Measurements from ENCODE around the gene MPPED2. TPM values are rescaled to one million over a fixed set of nuclear protein-coding genes. Genes with fewer than 3 reads are reported as not detected.

The MPPED2 gene
- polyA plus RNA-seq, 1 donor, result 7.0 TPM

GRCh38 chr11:30406978-30407762 lies 179.0 kb downstream of the MPPED2 start:
- no peaks in the 10 kb centered on the region for H3K4me1 ChIP-seq (ENCODE audit: control insufficient read depth, insufficient read depth, low read length)
- no peaks in the 10 kb centered on the region for H3K9me3 ChIP-seq (ENCODE audit: control insufficient read depth, low read depth, low read length)
- no peak overlapping the region for H3K27ac ChIP-seq (ENCODE audit: low read length)
- DNase-seq, result no peak
- H3K4me3 ChIP-seq (ENCODE audit: low read length), result no peak overlapping the region
- H3K36me3 ChIP-seq (ENCODE audit: control insufficient read depth, insufficient read depth, low read length), result no peaks in the 10 kb centered on the region
- WGBS (ENCODE audit: insufficient coverage, low lambda C conversion rate), result no CpG with 5 or more reads among the region's 13 CpGs
- H3K27me3 ChIP-seq (ENCODE audit: control insufficient read depth, insufficient read depth, low read length), result no peaks in the 10 kb centered on the region

DNA sequence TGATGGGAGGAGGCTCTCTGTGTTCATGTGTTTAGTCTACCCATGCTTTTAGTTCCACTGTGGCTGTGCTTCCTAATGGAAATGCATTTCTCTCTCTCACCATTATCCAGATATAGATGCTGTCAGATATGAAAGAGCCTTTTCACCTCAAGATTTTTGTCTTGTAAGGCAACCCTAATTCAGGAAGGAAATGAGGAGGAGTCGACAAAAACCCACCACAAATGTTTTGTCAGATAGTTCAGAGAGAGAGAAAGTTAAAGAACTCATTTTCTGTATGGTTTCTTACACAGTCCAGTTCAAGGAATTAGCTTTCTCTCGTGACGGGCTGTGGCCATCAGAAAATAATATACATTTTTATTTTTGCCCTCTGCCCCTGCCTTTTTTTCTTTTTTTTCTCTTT lies 180.8 kb downstream of the MPPED2 start:
- no CpG with 5 or more reads among the region's 3 CpGs for WGBS (ENCODE audit: insufficient coverage, low lambda C conversion rate)

DNA sequence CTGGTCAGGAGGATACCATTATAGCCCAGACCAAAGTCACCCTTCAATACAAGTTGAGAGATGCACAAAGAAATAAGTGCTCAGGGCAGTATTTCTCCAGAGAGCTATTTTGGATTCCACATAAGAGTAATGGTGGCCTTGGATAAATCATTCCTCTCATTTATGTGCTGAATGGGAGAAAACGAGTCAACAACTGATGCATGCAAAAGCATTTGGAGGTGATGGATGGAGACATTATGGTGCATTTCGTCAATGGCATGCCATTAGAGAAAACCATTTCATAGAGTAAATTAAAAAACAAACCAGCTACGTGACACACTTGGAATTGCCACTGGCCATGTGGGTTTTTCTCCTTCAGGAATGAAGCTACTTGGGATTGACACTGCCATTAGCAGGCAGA lies 182.0 kb downstream of the MPPED2 start:
- Histone ChIP-seq H3K27me3 (ENCODE audit: control insufficient read depth, insufficient read depth, low read length) (no peaks in the 10 kb centered on the region), H3K9me3 (ENCODE audit: control insufficient read depth, low read depth, low read length) (no peaks in the 10 kb centered on the region), H3K4me1 (ENCODE audit: control insufficient read depth, insufficient read depth, low read length) (no peaks in the 10 kb centered on the region), H3K4me3 (ENCODE audit: low read length) (no peak overlapping the region), H3K36me3 (ENCODE audit: control insufficient read depth, insufficient read depth, low read length) (no peaks in the 10 kb centered on the region), H3K27ac (ENCODE audit: low read length) (no peak overlapping the region)
- WGBS (ENCODE audit: insufficient coverage, low lambda C conversion rate), result 70% methylated on average over 2 of the region's 3 CpGs
- no peak for DNase-seq

More for the DNA sequence above, 180.8 kb downstream of the MPPED2 start:
- no peak for DNase-seq
- Histone ChIP-seq H3K27ac (ENCODE audit: low read length) (no peak overlapping the region), H3K27me3 (ENCODE audit: control insufficient read depth, insufficient read depth, low read length) (no peaks in the 10 kb centered on the region), H3K36me3 (ENCODE audit: control insufficient read depth, insufficient read depth, low read length) (no peaks in the 10 kb centered on the region), H3K9me3 (ENCODE audit: control insufficient read depth, low read depth, low read length) (no peaks in the 10 kb centered on the region), H3K4me1 (ENCODE audit: control insufficient read depth, insufficient read depth, low read length) (no peaks in the 10 kb centered on the region), H3K4me3 (ENCODE audit: low read length) (no peak overlapping the region)

DNA sequence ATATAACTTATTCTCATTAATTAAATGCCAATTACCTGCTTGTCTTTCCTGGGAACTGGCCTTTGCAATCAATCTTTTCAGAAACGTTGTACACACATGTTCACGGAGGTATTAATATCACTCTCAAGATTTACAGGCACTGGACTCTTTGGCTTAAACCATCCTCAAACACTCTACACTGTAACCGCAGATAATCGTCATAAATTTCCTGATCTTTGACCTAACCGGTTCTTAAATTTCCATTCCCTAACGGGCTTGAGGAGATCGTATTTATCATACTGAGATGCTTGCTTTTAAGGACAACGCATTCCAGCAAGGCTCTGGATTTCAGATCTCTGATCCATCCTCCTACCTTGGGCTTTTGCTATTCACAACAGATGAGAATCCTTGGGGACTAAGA lies 190.4 kb downstream of the MPPED2 start:
- Histone ChIP-seq H3K4me3 (ENCODE audit: low read length) (no peak overlapping the region), H3K36me3 (ENCODE audit: control insufficient read depth, insufficient read depth, low read length) (no peaks in the 10 kb centered on the region), H3K27ac (ENCODE audit: low read length) (no peak overlapping the region), H3K9me3 (ENCODE audit: control insufficient read depth, low read depth, low read length) (no peaks in the 10 kb centered on the region), H3K4me1 (ENCODE audit: control insufficient read depth, insufficient read depth, low read length) (peaks cover 3% of the 10 kb centered on the region), H3K27me3 (ENCODE audit: control insufficient read depth, insufficient read depth, low read length) (no peaks in the 10 kb centered on the region)
- no peak for DNase-seq
- no CpG with 5 or more reads among the region's 8 CpGs for WGBS (ENCODE audit: insufficient coverage, low lambda C conversion rate)

- no CpG with 5 or more reads among the region's 1 CpG for WGBS (ENCODE audit: insufficient coverage, low lambda C conversion rate)
Measured at GRCh38 chr11:30393012-30393411, 193.1 kb downstream of the MPPED2 start.

GRCh38 chr11:30392221-30392784 lies 193.8 kb downstream of the MPPED2 start:
- Histone ChIP-seq H3K27me3 (ENCODE audit: control insufficient read depth, insufficient read depth, low read length) (no peaks in the 10 kb centered on the region), H3K4me3 (ENCODE audit: low read length) (no peak overlapping the region), H3K4me1 (ENCODE audit: control insufficient read depth, insufficient read depth, low read length) (peaks cover 3% of the 10 kb centered on the region), H3K36me3 (ENCODE audit: control insufficient read depth, insufficient read depth, low read length) (no peaks in the 10 kb centered on the region), H3K27ac (ENCODE audit: low read length) (no peak overlapping the region), H3K9me3 (ENCODE audit: control insufficient read depth, low read depth, low read length) (no peaks in the 10 kb centered on the region)
- WGBS (ENCODE audit: insufficient coverage, low lambda C conversion rate), result no CpG with 5 or more reads among the region's 5 CpGs
- DNase-seq, result peak in 1 of 2 donors; percentile 19

More at GRCh38 chr11:30393012-30393411, 193.1 kb downstream of the MPPED2 start:
- H3K27ac ChIP-seq (ENCODE audit: low read length), result no peak overlapping the region
- H3K9me3 ChIP-seq (ENCODE audit: control insufficient read depth, low read depth, low read length), result no peaks in the 10 kb centered on the region
- no peak for DNase-seq
- no peaks in the 10 kb centered on the region for H3K36me3 ChIP-seq (ENCODE audit: control insufficient read depth, insufficient read depth, low read length)
- peaks cover 3% of the 10 kb centered on the region for H3K4me1 ChIP-seq (ENCODE audit: control insufficient read depth, insufficient read depth, low read length)
- no peak overlapping the region for H3K4me3 ChIP-seq (ENCODE audit: low read length)
- H3K27me3 ChIP-seq (ENCODE audit: control insufficient read depth, insufficient read depth, low read length), result no peaks in the 10 kb centered on the region

GRCh38 chr11:30388957-30389356 lies 197.2 kb downstream of the MPPED2 start:
- no peak for DNase-seq
- H3K27me3 ChIP-seq (ENCODE audit: control insufficient read depth, insufficient read depth, low read length), result no peaks in the 10 kb centered on the region
- no CpG with 5 or more reads among the region's 3 CpGs for WGBS (ENCODE audit: insufficient coverage, low lambda C conversion rate)
- H3K4me1 ChIP-seq (ENCODE audit: control insufficient read depth, insufficient read depth, low read length), result peaks cover 3% of the 10 kb centered on the region
- no peak overlapping the region for H3K27ac ChIP-seq (ENCODE audit: low read length)
- no peaks in the 10 kb centered on the region for H3K36me3 ChIP-seq (ENCODE audit: control insufficient read depth, insufficient read depth, low read length)
- no peak overlapping the region for H3K4me3 ChIP-seq (ENCODE audit: low read length)
- no peaks in the 10 kb centered on the region for H3K9me3 ChIP-seq (ENCODE audit: control insufficient read depth, low read depth, low read length)

DNA sequence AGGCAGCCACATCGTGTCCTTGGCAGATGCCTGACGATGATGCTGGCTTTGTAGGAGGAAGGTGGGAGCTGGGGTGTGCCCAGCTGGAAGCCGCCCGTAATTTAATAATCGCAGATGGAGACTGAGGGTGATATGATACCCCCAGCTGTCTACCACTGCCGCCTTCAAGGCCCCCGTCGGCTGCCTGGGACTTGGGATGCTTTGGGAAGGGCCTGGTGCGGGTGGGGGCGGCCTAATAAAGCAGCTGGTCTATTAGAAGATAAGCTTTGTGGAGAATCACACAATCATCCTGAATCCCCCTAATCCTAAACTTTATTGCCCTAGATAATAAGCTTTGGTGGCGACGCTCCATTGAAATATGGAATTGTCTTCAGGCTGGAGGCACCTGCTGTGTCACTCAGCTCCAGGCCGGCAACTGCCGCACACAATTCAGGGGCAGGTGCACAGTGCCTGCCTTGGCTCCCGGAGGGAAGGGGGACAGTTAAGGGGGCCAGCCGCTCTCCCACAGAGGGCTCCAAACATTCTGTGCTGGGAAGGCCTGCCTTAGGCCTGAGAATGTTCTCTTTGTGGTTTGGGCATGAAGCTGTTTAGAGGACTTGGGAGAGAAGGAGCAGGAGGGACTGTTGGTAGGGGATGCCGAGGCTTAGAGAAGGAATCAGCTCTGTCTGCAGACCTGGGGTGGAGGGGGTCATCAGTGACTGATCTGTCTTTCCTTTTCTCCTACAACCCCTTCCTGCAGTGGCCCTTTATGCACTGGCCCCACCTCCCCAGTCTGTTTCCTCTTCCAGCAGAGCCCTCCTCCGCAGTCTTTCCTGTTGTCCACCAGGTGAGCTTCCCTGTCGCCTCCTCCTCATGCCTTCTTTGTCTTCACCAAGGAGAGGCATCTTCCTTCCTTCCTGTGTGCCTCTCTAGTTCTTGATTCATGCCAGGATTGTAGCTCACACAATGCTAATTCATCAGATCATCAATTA lies 198.0 kb downstream of the MPPED2 start:
- no peaks in the 10 kb centered on the region for H3K36me3 ChIP-seq (ENCODE audit: control insufficient read depth, insufficient read depth, low read length)
- DNase-seq, result no peak
- H3K4me1 ChIP-seq (ENCODE audit: control insufficient read depth, insufficient read depth, low read length), result peaks cover 3% of the 10 kb centered on the region
- no peaks in the 10 kb centered on the region for H3K9me3 ChIP-seq (ENCODE audit: control insufficient read depth, low read depth, low read length)
- no peak overlapping the region for H3K27ac ChIP-seq (ENCODE audit: low read length)
- WGBS (ENCODE audit: insufficient coverage, low lambda C conversion rate), result no CpG with 5 or more reads among the region's 19 CpGs
- no peaks in the 10 kb centered on the region for H3K27me3 ChIP-seq (ENCODE audit: control insufficient read depth, insufficient read depth, low read length)
- no peak overlapping the region for H3K4me3 ChIP-seq (ENCODE audit: low read length)

GRCh38 chr11:30381879-30382278 lies 204.3 kb downstream of the MPPED2 start:
- no peak overlapping the region for H3K27ac ChIP-seq (ENCODE audit: low read length)
- no peak overlapping the region for H3K4me3 ChIP-seq (ENCODE audit: low read length)
- no peak for DNase-seq
- no CpG with 5 or more reads among the region's 2 CpGs for WGBS (ENCODE audit: insufficient coverage, low lambda C conversion rate)
- H3K36me3 ChIP-seq (ENCODE audit: control insufficient read depth, insufficient read depth, low read length), result no peaks in the 10 kb centered on the region
- H3K27me3 ChIP-seq (ENCODE audit: control insufficient read depth, insufficient read depth, low read length), result no peaks in the 10 kb centered on the region
- H3K4me1 ChIP-seq (ENCODE audit: control insufficient read depth, insufficient read depth, low read length), result no peaks in the 10 kb centered on the region
- H3K9me3 ChIP-seq (ENCODE audit: control insufficient read depth, low read depth, low read length), result no peaks in the 10 kb centered on the region

- no peaks in the 10 kb centered on the region for H3K27me3 ChIP-seq (ENCODE audit: control insufficient read depth, insufficient read depth, low read length)
- H3K4me1 ChIP-seq (ENCODE audit: control insufficient read depth, insufficient read depth, low read length), result no peaks in the 10 kb centered on the region
- no peak for DNase-seq
- H3K9me3 ChIP-seq (ENCODE audit: control insufficient read depth, low read depth, low read length), result no peaks in the 10 kb centered on the region
- no peaks in the 10 kb centered on the region for H3K36me3 ChIP-seq (ENCODE audit: control insufficient read depth, insufficient read depth, low read length)
- no peak overlapping the region for H3K4me3 ChIP-seq (ENCODE audit: low read length)
- no peak overlapping the region for H3K27ac ChIP-seq (ENCODE audit: low read length)
Measured at GRCh38 chr11:30380846-30381245, 205.3 kb downstream of the MPPED2 start.
